Right kidney (tissue), 1 donor: ENCODE data around the gene DCTD.
"Not testable (repeated sequence)": the region's sequence is repeated elsewhere in the genome, so short reads cannot be mapped to it uniquely, and the experiment has no call there.

ENCODE experiments used
- DNase-seq: peaks from one replicate; pipeline ENCODE4 v3.0.0-alpha.2; 2016

The DCTD gene

GRCh38 chr4:182923366-182923765, 6.2 kb upstream of the DCTD start:
- no peak for DNase-seq

- DNase-seq: peak; percentile 9
These were observed 5.5 kb upstream of the DCTD start for GRCh38 chr4:182922501-182923284.

- no peak for DNase-seq
These were observed 4.4 kb upstream of the DCTD start for GRCh38 chr4:182921608-182922007.

GRCh38 chr4:182920676-182921075, 3.5 kb upstream of the DCTD start:
- no peak for DNase-seq

GRCh38 chr4:182918791-182919302, 1.7 kb upstream of the DCTD start:
- no peak for DNase-seq

DNA sequence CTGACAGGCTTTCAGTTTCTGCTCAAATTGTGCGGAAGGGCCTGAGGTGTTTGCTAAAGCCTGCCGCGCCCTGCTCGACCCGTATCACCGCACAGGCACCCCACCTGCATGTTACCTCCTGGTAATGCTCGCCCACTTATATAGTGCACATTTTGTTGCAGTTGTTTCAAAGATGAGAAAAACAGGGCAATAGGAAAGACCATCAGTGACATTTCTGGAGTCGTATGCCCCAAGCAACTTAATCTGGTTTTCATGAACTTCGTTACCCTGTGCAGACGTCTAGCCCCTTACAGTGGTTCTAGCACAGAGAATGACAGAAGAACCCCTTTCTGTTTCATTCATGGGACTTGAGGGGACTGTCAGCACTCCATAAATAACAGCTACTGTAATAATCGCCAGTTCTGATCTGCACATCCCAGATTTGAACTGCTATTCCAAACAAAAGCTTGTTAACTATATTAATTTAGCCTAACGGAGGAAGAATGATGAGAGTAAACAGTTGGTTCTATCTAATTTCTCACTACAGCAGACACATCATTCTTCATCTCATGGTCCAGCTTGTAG, 940 bp upstream of the DCTD start:
- no peak for DNase-seq

DNA sequence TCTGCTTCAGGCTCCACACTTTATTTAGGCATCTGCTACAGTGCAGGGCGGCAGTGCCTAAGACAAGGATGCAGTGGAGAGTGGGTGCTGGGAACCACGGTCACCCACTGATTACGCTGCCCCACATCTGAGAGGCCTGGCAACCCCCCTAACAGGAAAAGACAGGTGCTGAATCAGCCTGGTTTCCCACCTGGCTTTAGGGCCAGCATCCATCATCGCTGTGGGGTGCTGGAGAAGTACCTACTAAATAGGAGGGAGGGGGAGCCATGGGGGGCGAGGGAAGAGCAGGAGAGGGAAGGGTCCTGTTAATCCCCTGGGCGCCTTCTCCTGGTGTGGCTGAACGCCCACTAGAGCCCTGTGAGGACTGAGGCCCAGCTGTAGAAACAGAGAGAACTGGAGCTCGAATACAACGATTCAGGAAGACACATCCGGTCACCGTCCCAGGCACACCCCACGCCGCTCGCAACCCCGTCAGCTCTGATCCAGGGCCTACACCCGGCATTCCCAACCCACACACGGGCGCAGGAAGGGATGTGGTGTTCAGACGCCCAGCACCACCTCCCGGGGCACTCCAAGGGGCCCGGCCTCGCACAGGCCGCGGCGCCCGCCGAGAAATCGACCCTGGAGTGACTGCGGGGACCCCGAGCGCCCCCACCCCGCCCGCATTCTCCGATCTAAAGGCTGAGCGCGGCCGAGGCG, 554 bp downstream of the DCTD start:
- DNase-seq: peak; percentile 86

GRCh38 chr4:182914357-182914756, 2.8 kb downstream of the DCTD start:
- DNase-seq: no peak

DNA sequence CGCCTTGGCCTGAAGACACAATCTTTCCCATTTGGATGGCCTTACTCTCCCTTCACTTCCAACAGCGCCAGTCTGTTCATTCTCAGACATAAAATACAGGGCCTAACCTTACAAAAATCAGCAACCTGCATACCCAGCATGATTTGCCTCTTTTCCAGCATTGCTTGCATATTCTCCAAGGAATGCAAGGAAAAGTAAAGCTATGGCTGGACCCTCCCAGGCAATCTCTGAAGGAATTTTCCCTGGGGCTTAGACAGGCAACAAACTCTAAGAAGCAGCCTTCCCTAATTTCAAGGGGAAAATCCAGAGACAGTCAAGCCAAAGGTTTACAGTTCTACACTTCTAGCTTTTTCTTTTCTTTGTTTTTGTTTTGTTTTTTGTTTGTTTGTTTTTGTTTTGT, 3.6 kb downstream of the DCTD start:
- no peak for DNase-seq

DNA sequence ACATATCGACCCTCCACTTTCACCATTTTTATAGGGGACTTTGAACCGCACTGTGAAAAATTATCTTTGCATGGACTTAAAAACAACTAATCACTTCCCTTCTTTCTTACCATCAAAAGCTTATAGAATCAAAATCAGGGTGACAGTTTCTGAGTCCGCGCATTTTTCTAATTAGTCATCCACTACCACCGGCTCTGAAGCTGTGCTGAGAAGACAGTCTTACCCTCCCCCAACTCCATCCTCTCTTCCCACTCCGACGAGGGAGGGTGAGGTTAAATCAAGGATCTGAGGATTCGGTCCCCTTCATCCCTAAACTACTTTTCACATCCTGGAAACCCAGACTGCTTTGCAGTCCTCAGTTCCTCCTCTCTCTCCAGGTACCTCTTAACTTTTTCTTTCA, 4.2 kb downstream of the DCTD start:
- no peak for DNase-seq

- no peak for DNase-seq
These were observed 9.1 kb downstream of the DCTD start for GRCh38 chr4:182908124-182908523.

GRCh38 chr4:182907396-182907795, 9.8 kb downstream of the DCTD start:
- no peak for DNase-seq

- DNase-seq: no peak
These were observed 10.4 kb downstream of the DCTD start for GRCh38 chr4:182906786-182907185.

- DNase-seq: no peak
These were observed 12.1 kb downstream of the DCTD start for GRCh38 chr4:182905038-182905437.

GRCh38 chr4:182904211-182904761, 12.9 kb downstream of the DCTD start:
- DNase-seq: no peak

GRCh38 chr4:182903013-182903412, 14.2 kb downstream of the DCTD start:
- DNase-seq: no peak

DNA sequence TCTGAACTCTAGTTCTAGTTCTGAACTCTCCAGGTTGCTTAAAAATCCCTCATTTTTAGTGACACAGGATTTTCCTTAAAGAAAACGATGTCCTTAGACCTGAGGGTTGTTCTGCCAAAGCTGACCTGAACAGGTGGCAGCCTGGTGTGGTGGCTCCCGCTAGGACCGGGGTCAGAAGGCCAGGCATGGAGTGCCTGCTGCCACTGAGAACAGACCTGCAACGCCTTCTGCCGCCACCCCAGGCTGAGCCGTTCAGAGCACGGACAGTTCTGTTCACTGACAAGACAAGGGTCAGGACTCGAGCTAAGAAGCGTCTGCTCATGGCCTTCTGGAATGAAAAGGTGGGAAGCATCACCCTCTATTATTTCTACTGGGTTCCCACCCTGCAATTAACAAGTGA, 15.8 kb downstream of the DCTD start:
- DNase-seq: no peak

GRCh38 chr4:182900021-182900420, 17.2 kb downstream of the DCTD start:
- DNase-seq: not testable (repeated sequence)

DNA sequence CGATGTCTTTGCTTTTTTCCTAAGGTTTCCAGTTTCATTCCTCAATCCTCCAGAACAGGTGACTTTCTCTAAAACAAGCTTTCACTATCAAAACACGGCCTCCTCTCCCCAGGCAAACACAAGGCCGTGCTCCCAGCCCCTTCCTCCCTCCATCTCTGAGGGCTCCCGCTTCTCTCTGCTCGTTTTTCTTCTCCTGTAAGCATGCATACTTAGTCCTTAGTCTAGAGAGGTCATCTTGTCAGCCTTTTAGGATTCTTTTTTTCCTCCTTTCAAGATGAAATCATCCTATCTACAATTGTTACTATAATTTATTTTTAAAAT, 18.7 kb downstream of the DCTD start:
- DNase-seq: no peak

- peak; percentile 43 for DNase-seq
These were observed 19.3 kb downstream of the DCTD start for GRCh38 chr4:182897601-182898478.

DNA sequence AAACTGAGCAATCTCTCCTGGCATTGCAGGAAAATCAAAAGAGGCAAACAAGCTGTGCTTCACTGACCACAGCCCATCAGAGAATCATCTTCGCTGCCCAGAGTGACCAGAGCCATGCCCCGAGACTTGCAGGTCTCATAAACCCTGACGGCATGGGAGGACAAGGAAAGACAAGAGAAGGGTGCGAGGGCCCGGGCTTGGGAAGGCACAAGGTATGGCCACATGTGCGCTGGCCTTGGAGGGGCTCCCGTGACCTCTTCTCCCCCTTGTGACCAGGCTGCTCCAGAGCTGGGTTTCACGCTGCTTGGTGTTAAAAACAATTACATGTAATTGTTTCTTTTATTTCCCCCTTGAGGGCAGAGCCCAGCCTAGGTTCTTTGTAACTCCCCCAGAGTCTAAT, 20.8 kb downstream of the DCTD start:
- no peak for DNase-seq

GRCh38 chr4:182895791-182896292, 21.3 kb downstream of the DCTD start:
- DNase-seq: no peak
